ENCODE measurements around the gene ZNF789.
A peak's percentile ranks its signal among the peaks of the same experiment; 100 is the strongest.

ZNF789 gene

DNA sequence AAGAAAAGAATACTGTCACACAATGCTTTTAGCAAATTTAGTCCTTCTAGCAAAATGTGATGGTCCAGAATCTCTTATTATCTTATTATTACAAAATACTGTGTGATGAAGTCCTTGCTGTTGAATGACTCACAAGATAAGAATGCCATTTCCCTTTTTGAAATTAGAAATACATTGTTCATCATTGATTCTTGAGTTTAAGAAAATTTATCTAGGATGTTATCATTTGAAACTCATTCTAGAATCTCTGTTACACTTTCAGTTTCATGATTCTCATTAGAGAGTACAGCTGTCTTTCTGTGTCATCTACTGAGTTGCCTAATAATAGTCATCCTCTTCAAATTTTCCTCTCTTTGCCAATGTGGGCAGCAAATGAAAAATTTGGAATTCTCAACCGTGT, 41.4 kb downstream of the ZNF789 start:
- DNase-seq = no peak

DNA sequence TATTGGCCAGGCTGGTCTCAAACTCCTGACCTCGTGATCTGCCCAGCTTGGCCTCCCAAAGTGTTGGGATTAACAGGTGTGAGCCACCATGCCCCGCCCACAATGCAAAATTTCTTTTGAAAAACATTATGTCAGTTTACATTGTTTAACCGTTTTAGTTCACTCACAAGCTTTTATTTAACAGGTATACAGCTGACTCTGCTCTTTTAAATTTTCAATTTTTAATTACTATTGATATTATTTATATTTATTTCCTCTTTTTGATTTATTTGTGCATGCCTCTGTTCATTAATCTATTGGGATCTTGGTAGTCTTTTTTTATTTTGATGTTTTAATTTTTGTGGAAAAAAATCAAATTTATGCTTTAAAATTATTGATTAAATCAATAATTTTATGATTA, 48.7 kb downstream of the ZNF789 start:
- no peak for DNase-seq

DNA sequence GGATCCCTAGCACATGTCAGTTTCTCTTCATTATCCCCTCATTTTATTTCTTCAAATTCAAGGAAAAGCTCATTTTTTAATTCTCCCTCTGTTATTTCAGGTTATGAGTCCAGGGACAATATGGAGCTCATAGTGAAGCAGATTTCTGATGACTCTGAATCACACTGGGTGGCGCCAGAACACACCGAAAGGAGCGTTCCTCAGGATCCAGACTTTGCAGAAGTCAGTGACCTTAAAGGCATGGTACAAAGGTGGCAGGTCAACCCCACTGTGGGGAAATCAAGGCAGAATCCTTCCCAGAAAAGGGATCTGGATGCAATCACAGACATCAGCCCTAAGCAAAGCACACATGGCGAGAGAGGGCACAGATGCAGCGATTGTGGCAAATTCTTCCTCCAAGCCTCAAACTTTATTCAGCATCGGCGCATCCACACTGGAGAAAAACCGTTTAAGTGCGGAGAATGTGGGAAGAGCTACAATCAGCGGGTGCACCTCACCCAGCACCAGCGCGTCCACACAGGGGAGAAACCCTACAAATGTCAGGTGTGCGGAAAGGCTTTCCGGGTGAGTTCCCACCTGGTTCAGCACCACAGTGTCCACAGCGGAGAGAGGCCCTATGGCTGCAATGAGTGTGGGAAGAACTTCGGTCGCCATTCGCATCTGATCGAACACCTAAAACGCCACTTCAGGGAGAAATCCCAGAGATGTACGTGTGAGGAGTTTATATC, 53.2 kb downstream of the ZNF789 start:
- DNase-seq = peak in 1 of 2 donors; percentile 9

DNA sequence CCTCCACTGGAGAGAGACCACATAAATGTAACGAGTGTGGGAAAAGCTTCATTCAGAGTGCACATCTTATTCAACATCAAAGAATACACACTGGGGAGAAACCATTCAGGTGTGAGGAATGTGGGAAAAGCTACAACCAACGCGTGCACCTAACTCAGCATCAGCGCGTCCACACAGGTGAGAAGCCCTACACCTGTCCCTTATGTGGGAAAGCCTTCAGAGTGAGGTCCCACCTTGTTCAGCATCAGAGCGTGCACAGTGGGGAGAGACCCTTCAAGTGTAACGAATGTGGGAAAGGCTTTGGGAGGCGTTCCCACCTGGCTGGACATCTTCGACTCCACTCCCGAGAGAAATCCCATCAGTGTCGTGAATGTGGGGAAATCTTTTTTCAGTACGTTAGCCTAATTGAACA, 58.7 kb downstream of the ZNF789 start:
- no peak for DNase-seq

DNA sequence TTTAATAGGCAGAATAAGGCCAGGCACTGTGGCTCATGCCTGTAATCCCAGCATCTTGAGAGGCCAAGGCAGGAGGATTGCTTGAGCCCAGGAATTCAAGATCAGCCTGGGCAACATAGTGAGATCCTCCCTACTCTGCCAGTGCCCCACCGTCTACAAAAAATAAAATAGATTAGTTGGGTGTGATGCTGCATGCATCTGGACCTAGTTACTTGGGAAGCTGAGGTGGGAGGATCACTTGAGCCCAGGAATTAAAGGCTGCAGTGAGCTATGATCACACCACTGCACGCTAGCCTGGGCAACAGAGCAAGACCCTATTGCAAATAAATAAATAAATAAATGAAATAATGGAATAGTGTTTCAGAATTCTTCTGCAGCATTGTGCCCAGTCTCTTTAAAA, 63.0 kb downstream of the ZNF789 start:
- DNase-seq = no peak
